ENCODE results near the gene CWC25.

GRCh38 chr17:38762231-38762630, 62.9 kb downstream of the CWC25 start:
- TF ChIP-seq CTCF (IDR thresholded peaks at IDR 0.05) = no peak
- no peak for TF ChIP-seq POLR2A (IDR thresholded peaks at IDR 0.05)
- TF ChIP-seq POLR2AphosphoS5 (IDR thresholded peaks at IDR 0.05; ENCODE audit: insufficient read depth in 1 of 2, low read depth in 1 of 2) = no peak
